ENCODE results near the gene SH2D7. TPM values are rescaled to one million over a fixed set of nuclear protein-coding genes. Genes with fewer than 3 reads are reported as not detected.

SH2D7 gene
- total and polyA plus RNA-seq, 2 experiments from 2014 or later = 0.31 TPM; not detected in 1

GRCh38 chr15:78097667-78098066 is 5.3 kb downstream of the SH2D7 start:
- no peak for ATAC-seq
- H3K4me3 Mint-ChIP-seq = no peak overlapping the region
- DNase-seq (ENCODE audit: low spot score) = no peak

More at GRCh38 chr15:78097667-78098066, 5.3 kb downstream of the SH2D7 start:
- H3K27me3 Mint-ChIP-seq (ENCODE audit: insufficient read depth, low read depth, poor library complexity) = peaks cover 6% of the 10 kb centered on the region
- Histone ChIP-seq H3K27ac (ENCODE audit: low read depth) (no peak overlapping the region), H4K20me1 (replicated peaks; ENCODE audit: insufficient read depth) (no peaks in the 10 kb centered on the region), H3K36me3 (ENCODE audit: insufficient read depth) (no peaks in the 10 kb centered on the region), H2AFZ (no peak overlapping the region), H3K79me2 (replicated peaks; ENCODE audit: insufficient read depth) (no peaks in the 10 kb centered on the region), H3K9me2 (ENCODE audit: insufficient read depth) (no peaks in the 10 kb centered on the region), H3K27me3 (ENCODE audit: insufficient read depth) (no peaks in the 10 kb centered on the region), H3F3A (replicated peaks; ENCODE audit: low read depth) (no peaks in the 10 kb centered on the region), H3K4me1 (ENCODE audit: insufficient read depth) (no peaks in the 10 kb centered on the region), H3K4me2 (no peak overlapping the region), H3K4me3 (no peak overlapping the region)
- no peaks in the 10 kb centered on the region for H3K36me3 Mint-ChIP-seq (ENCODE audit: low read depth)
- no peaks in the 10 kb centered on the region for H3K9me3 Mint-ChIP-seq
- no peak overlapping the region for H3K27ac Mint-ChIP-seq
- TF ChIP-seq JUNB (IDR thresholded peaks at IDR 0.05; ENCODE audit: unreplicated experiment) = no peak
- no peak for TF ChIP-seq CREB1 (CRISPR knock-in tag; IDR thresholded peaks at IDR 0.05; ENCODE audit: low read depth)
- TF ChIP-seq REST (IDR thresholded peaks at IDR 0.05; ENCODE audit: unreplicated experiment) = no peak
- TF ChIP-seq ZNF331 (CRISPR knock-in tag; IDR thresholded peaks at IDR 0.05; ENCODE audit: low read depth) = no peak
- no peak for TF ChIP-seq ZNF462 (CRISPR knock-in tag; IDR thresholded peaks at IDR 0.05)
- H3K4me1 Mint-ChIP-seq = no peaks in the 10 kb centered on the region
